ENCODE data around the gene RNF151. TPM values are rescaled to one million over a fixed set of nuclear protein-coding genes. Genes with fewer than 3 reads are reported as not detected.

The RNF151 gene
- total and polyA plus RNA-seq, 10 of the 15 experiments (the other 5 are each of a cell fraction or from before 2014, with no cell fraction given), result 0.17 to 0.56 TPM; not detected in 8

GRCh38 chr16:1920727-1921171 is 45.9 kb upstream of the RNF151 start:
- no peaks in the 10 kb centered on the region for H4K20me1 ChIP-seq (ENCODE audit: control insufficient read depth, insufficient read depth)
- intact Hi-C loops (cut with micrococcal nuclease; ENCODE audit: unreplicated experiment) (no loop called here), in situ Hi-C loops (cut with MboI) (no loop called here)
- BruUV-seq (replicated peaks), result no TSS peak
- no peak overlapping the region for H2AFZ ChIP-seq (ENCODE audit: control insufficient read depth, low read depth, low read length)
- ChIA-PET CTCF (no interaction called here), POLR2A (no interaction called here), SMC1A (ENCODE audit: uncharacterized antibody, unreplicated experiment) (interaction anchor here (0.7 kb wide), 1 partner anchor 30 kb away, joined by 3 read pairs; no protein-coding TSS in a partner anchor), RAD21 (ENCODE audit: unreplicated experiment) (no interaction called here)
- H3K9ac ChIP-seq (ENCODE audit: control insufficient read depth, insufficient read depth, low read length), result no peak overlapping the region
- 20% methylated on average over 15 of the region's 15 CpGs for WGBS (ENCODE audit: insufficient coverage, insufficient replicate concordance, low lambda C conversion rate, missing lambda C conversion rate)
- H3K4me3 ChIP-seq, result no peak overlapping the region
- DNase-seq (ENCODE audit: low read depth, low spot score) (no peak), ATAC-seq (peak; percentile 92), FAIRE-seq (no peak)
- H3K4me2 ChIP-seq (ENCODE audit: control insufficient read depth, insufficient read depth), result no peak overlapping the region
- H3K27ac ChIP-seq (ENCODE audit: control insufficient read depth, insufficient read depth), result no peak overlapping the region
- TF ChIP-seq NRF1 (conservative IDR thresholded peaks at IDR 0.05; ENCODE audit: low read depth, low read length) (no peak), CREB1 (IDR thresholded peaks at IDR 0.05; ENCODE audit: low read depth) (no peak), SRF (IDR thresholded peaks at IDR 0.05; ENCODE audit: low read depth in 2 of 2, low read length in 2 of 2) (no peak), PKNOX1 (IDR thresholded peaks at IDR 0.05) (no peak), ZZZ3 (IDR thresholded peaks at IDR 0.05; ENCODE audit: control insufficient read depth, insufficient read length, low read depth) (no peak), BACH1 (IDR thresholded peaks at IDR 0.05; ENCODE audit: borderline replicate concordance) (no peak), BRCA1 (IDR thresholded peaks at IDR 0.05; ENCODE audit: low read depth, low read length) (no peak), MTA2 (IDR thresholded peaks at IDR 0.05; ENCODE audit: low read depth) (no peak)
- H3K79me2 ChIP-seq (ENCODE audit: control insufficient read depth, insufficient read depth, low read length), result no peaks in the 10 kb centered on the region
- no peaks in the 10 kb centered on the region for H3K9me3 ChIP-seq (replicated peaks; ENCODE audit: control insufficient read depth, insufficient read depth, low read length)
- H3K4me1 ChIP-seq (ENCODE audit: control insufficient read depth, insufficient read depth, low read length), result no peaks in the 10 kb centered on the region
- H3K36me3 ChIP-seq (ENCODE audit: control insufficient read depth in 2 of 2, insufficient read depth in 2 of 2, low read length in 1 of 2), result no peaks in the 10 kb centered on the region; a peak in 1 of 4 replicates
- peaks cover 6% of the 10 kb centered on the region in 2 experiments; a peak in 3 of 4 replicates for H3K27me3 ChIP-seq (replicated peaks in 1 of 2; ENCODE audit: control insufficient read depth in 2 of 2, insufficient read depth in 2 of 2, low read length in 1 of 2)

All from GM12878 (cell line).